Tibial artery (tissue), 4 donors: ENCODE results near the gene FKTN.

ENCODE experiments used
- DNase-seq, 2 donors: peaks; one replicate each; pipeline ENCODE4 v3.0.0-alpha.2; 2019
- H3K27ac ChIP-seq, 2 donors: fragments of 200-600 bp; sonication (generic) in 1 of 2; 1 replicate in 1 of 2; 2 replicates in 1 of 2; pipeline ENCODE4 v1.5.1; 2018 to 2019; ENCODE audit warnings: mild to moderate bottlenecking in 1 of 2
- H3K27me3 ChIP-seq, 2 donors: fragments of 200-600 bp; sonication (generic) in 1 of 2; one replicate each; pipeline versions ENCODE4 v1.5.1 to v1.6.0; 2016 to 2019
- H3K36me3 ChIP-seq, 3 donors: fragments of 200-600 bp; sonication (generic) in 2 of 3; one replicate each; pipeline ENCODE4 v1.5.1; 2016 to 2019; ENCODE audit warnings: mild to moderate bottlenecking in 2 of 3
- H3K4me1 ChIP-seq, 4 donors: fragments of 200-600 bp; sonication (generic) in 2 of 4; 1 replicate in 3 of 4; 2 replicates in 1 of 4; pipeline ENCODE4 v1.5.1; 2016 to 2019
- H3K4me3 ChIP-seq, 2 donors: fragments of 200-600 bp; sonication (generic) in 1 of 2; 1 replicate in 1 of 2; 2 replicates in 1 of 2; pipeline ENCODE4 v1.5.1; 2018 to 2019; ENCODE audit warnings: mild to moderate bottlenecking in 2 of 2
- H3K9me3 ChIP-seq, 3 donors: fragments of 200-600 bp; sonication (generic) in 1 of 3; one replicate each; pipeline ENCODE4 v1.5.1; 2016 to 2019
- CTCF ChIP-seq, 2 experiments: fragments of 200-600 bp in 1 of 2; fragments of 450-650 bp in 1 of 2; IDR thresholded peaks; one replicate each; pipeline ENCODE4 v1.5.1; 2017 to 2019; ENCODE audit warnings: antibody characterized with exemption in 2 of 2, mild to moderate bottlenecking in 1 of 2, moderate library complexity in 1 of 2
- intact Hi-C: fragments of 100-400 bp; cut with DNase I; formaldehyde crosslinking; loops from one replicate; pipeline ENCODE4 v1.15.0; 2023; ENCODE audit warnings: low total_unique reads

The FKTN gene

GRCh38 chr9:105667867-105668266, 109.9 kb downstream of the FKTN start:
- H3K27me3 ChIP-seq: no peaks in the 10 kb centered on the region
- intact Hi-C loops: no loop called here
- H3K4me3 ChIP-seq: no peak overlapping the region
- no peak for DNase-seq
- no peak overlapping the region for H3K27ac ChIP-seq
- no peaks in the 10 kb centered on the region for H3K9me3 ChIP-seq
- H3K36me3 ChIP-seq: no peaks in the 10 kb centered on the region
- no peak for TF ChIP-seq CTCF (IDR thresholded peaks at IDR 0.05)
- no peaks in the 10 kb centered on the region for H3K4me1 ChIP-seq

- Histone ChIP-seq H3K36me3 (no peaks in the 10 kb centered on the region), H3K9me3 (no peaks in the 10 kb centered on the region), H3K27ac (no peak overlapping the region), H3K4me3 (no peak overlapping the region), H3K4me1 (no peaks in the 10 kb centered on the region), H3K27me3 (peaks cover 0 to 7% of the 10 kb centered on the region in 2 donors)
- DNase-seq: no peak
- TF ChIP-seq CTCF (IDR thresholded peaks at IDR 0.05): no peak
- intact Hi-C loops: no loop called here
These were observed 112.4 kb downstream of the FKTN start for GRCh38 chr9:105670315-105670714.

GRCh38 chr9:105670775-105671174, 112.8 kb downstream of the FKTN start:
- no peak for TF ChIP-seq CTCF (IDR thresholded peaks at IDR 0.05)
- intact Hi-C loops: no loop called here
- H3K9me3 ChIP-seq: no peaks in the 10 kb centered on the region
- no peak overlapping the region for H3K27ac ChIP-seq
- no peaks in the 10 kb centered on the region for H3K4me1 ChIP-seq
- no peaks in the 10 kb centered on the region for H3K36me3 ChIP-seq
- no peak overlapping the region for H3K4me3 ChIP-seq
- peaks cover 0 to 7% of the 10 kb centered on the region in 2 donors for H3K27me3 ChIP-seq
- no peak for DNase-seq

- Histone ChIP-seq H3K9me3 (no peaks in the 10 kb centered on the region), H3K27ac (no peak overlapping the region), H3K4me1 (no peaks in the 10 kb centered on the region), H3K4me3 (no peak overlapping the region), H3K36me3 (no peaks in the 10 kb centered on the region), H3K27me3 (peaks cover 0 to 7% of the 10 kb centered on the region in 2 donors)
- DNase-seq: no peak
- no peak for TF ChIP-seq CTCF (IDR thresholded peaks at IDR 0.05)
- intact Hi-C loops: no loop called here
These were observed 114.8 kb downstream of the FKTN start for GRCh38 chr9:105672711-105673234.

GRCh38 chr9:105673850-105674387, 116.0 kb downstream of the FKTN start:
- Histone ChIP-seq H3K27me3 (peaks cover 0 to 7% of the 10 kb centered on the region in 2 donors), H3K4me3 (no peak overlapping the region), H3K9me3 (no peaks in the 10 kb centered on the region), H3K4me1 (no peaks in the 10 kb centered on the region), H3K36me3 (no peaks in the 10 kb centered on the region), H3K27ac (no peak overlapping the region)
- no peak for TF ChIP-seq CTCF (IDR thresholded peaks at IDR 0.05)
- intact Hi-C loops: no loop called here
- DNase-seq: no peak
